A549 (cell line): Measurements from ENCODE around the gene RUBCN. TPM values are rescaled to one million over a fixed set of nuclear protein-coding genes. Genes with fewer than 3 reads are reported as not detected.
"Not testable (repeated sequence)": the region's sequence is repeated elsewhere in the genome, so short reads cannot be mapped to it uniquely, and the experiment has no call there.

Source experiments
- ATAC-seq, 2 experiments: fragments of 200-7000 bp in 1 of 2; fragments of >200 bp in 1 of 2; cut with Nextera tagmentation in 1 of 2; cut with Tn5 transposase in 1 of 2; 3 replicates each; pipeline versions ENCODE4 v1.8.0 to v1.9.1; 2018 to 2020; ENCODE audit warnings: mild to moderate bottlenecking in 1 of 2, moderate library complexity in 1 of 2
- CTCF ChIA-PET: fragments of 300-600 bp; sonication (Branson Sonifier 250); formaldehyde crosslinking; extraction: SDS; loops from one replicate; lab custom pipeline; 2021; ENCODE audit warnings: antibody characterized with exemption, inconsistent platforms; lab: Yijun Ruan, JAX
- POLR2A ChIA-PET: fragments of 350-600 bp; formaldehyde crosslinking; extraction: SDS; loops from one replicate; lab custom pipeline; 2021; ENCODE audit warnings: antibody characterized with exemption, inconsistent platforms; lab: Yijun Ruan, JAX
- DNase-seq, 2 experiments: peaks; one replicate each; pipeline versions ENCODE4 v3.0.0 to v3.0.0-alpha.2; 2011 to 2016; ENCODE audit warnings: low read depth in 1 of 2, low spot score in 1 of 2
- FAIRE-seq: peaks from 2 replicates; lab custom pipeline; 2011; peaks lifted over from hg19 to GRCh38; lab: Jason Lieb, UNC
- H3K27ac ChIP-seq, 2 experiments: fragments of >200 bp; sonication (Bioruptor Twin); formaldehyde crosslinking; 3 replicates each; pipeline ENCODE4 v1.5.1; 2016 to 2017
- H3K4me1 ChIP-seq: fragments of >200 bp; sonication (Bioruptor Twin); formaldehyde crosslinking; 3 replicates; pipeline ENCODE4 v1.6.1; 2016
- H3K4me2 ChIP-seq: fragments of >200 bp; sonication (Bioruptor Twin); formaldehyde crosslinking; 3 replicates; pipeline ENCODE4 v1.6.1; 2016
- H3K4me3 ChIP-seq: fragments of >200 bp; sonication (Bioruptor Twin); formaldehyde crosslinking; 3 replicates; pipeline ENCODE4 v1.5.1; 2016
- H3K9me3 ChIP-seq: fragments of >200 bp; sonication (Bioruptor Twin); formaldehyde crosslinking; 3 replicates; pipeline ENCODE4 v1.6.1; 2016
- WGBS: methylation state at CpG from one replicate; pipeline ENCODE4 v1.1.6; 2017; ENCODE audit errors: missing lambda C conversion rate; 5-methylcytosine and 5-hydroxymethylcytosine counted together
- polyA plus RNA-seq, 4 experiments: library from polyadenylated mRNA; depleted of rRNA in 3 of 4; stranded (reverse); fragments of >200 nt; fragmentation: RNase III in 1 of 4; extraction: RNeasy Plus Mini Kit Qiagen cat#74134 plus additional on column Dnase treatment in 1 of 4; gene quantifications; 2 replicates in 3 of 4; 3 replicates in 1 of 4; pipeline ENCODE4 v1.2.3, GENCODE V29; 2011 to 2017

Gene RUBCN
- polyA plus RNA-seq, 2 of the 4 experiments (the other 2 are of a cell fraction), result 6.5 to 8.2 TPM

GRCh38 chr3:197654090-197654997, 82.4 kb downstream of the RUBCN start:
- peak; percentile 97 to 98 for ATAC-seq
- H3K4me1 ChIP-seq, POLR2A ChIA-PET, CTCF ChIA-PET, FAIRE-seq, H3K9me3 ChIP-seq: not testable (repeated sequence)
- Histone ChIP-seq H3K4me2 (peak overlapping the region; percentile 71), H3K4me3 (peak overlapping the region; percentile 58), H3K27ac (peak overlapping the region; percentile 75 to 87)
- no CpG with 5 or more reads among the region's 100 CpGs for WGBS
- peak in 1 of 2 experiments; percentile 20 for DNase-seq

- H3K27ac ChIP-seq, ATAC-seq, CTCF ChIA-PET, H3K4me2 ChIP-seq, H3K4me1 ChIP-seq, FAIRE-seq, POLR2A ChIA-PET, DNase-seq, H3K4me3 ChIP-seq, H3K9me3 ChIP-seq: not testable (repeated sequence)
- 53% methylated on average over 1 of the region's 10 CpGs for WGBS
Measured at GRCh38 chr3:197652860-197653259, 83.8 kb downstream of the RUBCN start.

GRCh38 chr3:197647649-197648048, 89.1 kb downstream of the RUBCN start:
- H3K9me3 ChIP-seq, DNase-seq, CTCF ChIA-PET, ATAC-seq, FAIRE-seq, H3K4me1 ChIP-seq, H3K4me3 ChIP-seq, H3K27ac ChIP-seq, POLR2A ChIA-PET, H3K4me2 ChIP-seq: not testable (repeated sequence)
- 95% methylated on average over 3 of the region's 7 CpGs for WGBS

GRCh38 chr3:197647191-197647590, 89.5 kb downstream of the RUBCN start:
- H3K4me2 ChIP-seq, ATAC-seq, H3K9me3 ChIP-seq, CTCF ChIA-PET, FAIRE-seq, H3K4me3 ChIP-seq, H3K27ac ChIP-seq, DNase-seq, POLR2A ChIA-PET, H3K4me1 ChIP-seq: not testable (repeated sequence)
- 92% methylated on average over 4 of the region's 9 CpGs for WGBS

GRCh38 chr3:197646294-197646693, 90.4 kb downstream of the RUBCN start:
- H3K4me3 ChIP-seq, POLR2A ChIA-PET, DNase-seq, FAIRE-seq, H3K9me3 ChIP-seq, ATAC-seq, CTCF ChIA-PET, H3K27ac ChIP-seq, H3K4me2 ChIP-seq, H3K4me1 ChIP-seq: not testable (repeated sequence)
- WGBS, result 60% methylated on average over 7 of the region's 12 CpGs

GRCh38 chr3:197637556-197637955, 99.1 kb downstream of the RUBCN start:
- H3K4me3 ChIP-seq, FAIRE-seq, ATAC-seq, POLR2A ChIA-PET, CTCF ChIA-PET, H3K4me1 ChIP-seq, H3K9me3 ChIP-seq, H3K27ac ChIP-seq, H3K4me2 ChIP-seq, DNase-seq: not testable (repeated sequence)
- WGBS, result 89% methylated on average over 3 of the region's 10 CpGs

- CTCF ChIA-PET, result not testable (repeated sequence)
Measured at GRCh38 chr3:197631989-197632388, 104.7 kb downstream of the RUBCN start.

GRCh38 chr3:197630766-197631165, 105.9 kb downstream of the RUBCN start:
- FAIRE-seq, ATAC-seq, H3K4me3 ChIP-seq, POLR2A ChIA-PET, H3K4me1 ChIP-seq, DNase-seq, H3K4me2 ChIP-seq, H3K9me3 ChIP-seq, H3K27ac ChIP-seq: not testable (repeated sequence)
- 87% methylated on average over 12 of the region's 12 CpGs for WGBS
- CTCF ChIA-PET, result interaction anchor here (0.7 kb wide), 1 partner anchor 60 kb away, joined by 3 read pairs; no protein-coding TSS in a partner anchor

More at GRCh38 chr3:197631989-197632388, 104.7 kb downstream of the RUBCN start:
- ATAC-seq, FAIRE-seq, H3K4me1 ChIP-seq, H3K4me2 ChIP-seq, H3K4me3 ChIP-seq, H3K9me3 ChIP-seq, H3K27ac ChIP-seq, DNase-seq, POLR2A ChIA-PET: not testable (repeated sequence)
- WGBS, result 2% methylated on average over 6 of the region's 11 CpGs

GRCh38 chr3:197629286-197629685, 107.4 kb downstream of the RUBCN start:
- H3K9me3 ChIP-seq, H3K27ac ChIP-seq, FAIRE-seq, ATAC-seq, H3K4me2 ChIP-seq, DNase-seq, H3K4me1 ChIP-seq, POLR2A ChIA-PET, H3K4me3 ChIP-seq, CTCF ChIA-PET: not testable (repeated sequence)
- WGBS, result 95% methylated on average over 5 of the region's 14 CpGs
